Panc1 (cell line): ENCODE data around the gene DBR1. TPM values are rescaled to one million over a fixed set of nuclear protein-coding genes. Genes with fewer than 3 reads are reported as not detected.

Experiments used
- ATAC-seq: fragments of 200-7000 bp; cut with Tn5 transposase; 2 replicates; pipeline ENCODE4 v1.9.1; 2020; ENCODE audit warnings: mild to moderate bottlenecking, moderate library complexity
- BruUV-seq: library from RNA; stranded (reverse); fragments of 400-500 nt; replicated peaks from 2 replicates; lab custom pipeline; 2021; lab: Mats Ljungman, UMichigan
- CTCF ChIA-PET: fragments of 300-600 bp; sonication (Branson Sonifier 250); formaldehyde crosslinking; loops from one replicate; lab custom pipeline; 2022; ENCODE audit warnings: antibody characterized with exemption; lab: Charles Lee
- POLR2A ChIA-PET: fragments of 300-600 bp; sonication (Branson Sonifier 250); formaldehyde crosslinking; loops from one replicate; lab custom pipeline; 2022; ENCODE audit warnings: antibody characterized with exemption; lab: Charles Lee
- DNase-seq: peaks from one replicate; pipeline ENCODE4 v3.0.0-alpha.2; 2010; ENCODE audit warnings: low read depth, low spot score
- H3K27ac ChIP-seq: 2 replicates; pipeline ENCODE4 v1.5.1; 2011; ENCODE audit warnings: mild to moderate bottlenecking, low read length, inconsistent platforms
- H3K27me3 ChIP-seq: fragments of 200-500 bp; sonication (Bioruptor generic); 2 replicates; pipeline ENCODE4 v1.6.0; 2014; ENCODE audit warnings: low read length, inconsistent platforms; ENCODE audit not compliant: control insufficient read depth, insufficient read depth
- H3K36me3 ChIP-seq: fragments of 200-500 bp; sonication (Bioruptor generic); 2 replicates; pipeline ENCODE4 v1.5.1; 2014; ENCODE audit warnings: inconsistent platforms, mild to moderate bottlenecking, low read length, moderate library complexity; ENCODE audit not compliant: control insufficient read depth, insufficient read depth
- H3K4me1 ChIP-seq: 2 replicates; pipeline ENCODE4 v1.5.1; 2011; ENCODE audit warnings: inconsistent platforms, mild to moderate bottlenecking, low read length, moderate library complexity; ENCODE audit not compliant: control insufficient read depth, insufficient read depth
- H3K4me3 ChIP-seq, 2 experiments: 2 replicates each; pipeline ENCODE4 v1.5.1; 2011 to 2012; ENCODE audit warnings: low read depth in 2 of 2, low read length in 2 of 2, mild to moderate bottlenecking in 2 of 2, inconsistent platforms in 1 of 2, moderate library complexity in 1 of 2
- H3K9me3 ChIP-seq: fragments of 200-500 bp; sonication (Bioruptor generic); 2 replicates; pipeline ENCODE4 v1.5.1; 2014; ENCODE audit warnings: low read depth, mild to moderate bottlenecking, inconsistent platforms, low read length, moderate library complexity; ENCODE audit not compliant: control insufficient read depth, insufficient read depth
- CTCF ChIP-seq: fragments of 450-650 bp; IDR thresholded peaks from 2 replicates; pipeline ENCODE4 v1.5.1; 2017; ENCODE audit warnings: mild to moderate bottlenecking
- POLR2AphosphoS5 ChIP-seq: IDR thresholded peaks from 2 replicates; pipeline ENCODE4 v1.6.1; 2012; ENCODE audit warnings: mild to moderate bottlenecking, low read depth, low read length, moderate library complexity
- REST ChIP-seq, 2 experiments: IDR thresholded peaks; 2 replicates each; pipeline ENCODE4 v1.6.1; 2011 to 2012; ENCODE audit warnings: low read depth in 2 of 2, control low read depth in 1 of 2, low read length in 1 of 2, mild to moderate bottlenecking in 1 of 2, moderate library complexity in 1 of 2; ENCODE audit not compliant: insufficient read depth in 1 of 2
- SIN3A ChIP-seq: IDR thresholded peaks from 2 replicates; pipeline ENCODE4 v1.6.1; 2012; ENCODE audit warnings: low read depth, mild to moderate bottlenecking, low read length, moderate library complexity, borderline replicate concordance; ENCODE audit not compliant: insufficient read depth
- TCF7L2 ChIP-seq: IDR thresholded peaks from 2 replicates; pipeline ENCODE4 v1.6.1; 2011; ENCODE audit warnings: mild to moderate bottlenecking, low read depth, low read length, inconsistent platforms
- in situ Hi-C: cut with HindIII; loops from 2 replicates; pipeline ENCODE4 v1.10.0; 2016; ENCODE audit warnings: low sequenced_read_pairs, low pct_unique_long_range_greater_than_20kb
- intact Hi-C: fragments of 100-400 bp; cut with micrococcal nuclease; formaldehyde crosslinking; loops from one replicate; pipeline ENCODE4 v1.10.0; 2022; ENCODE audit not compliant: unreplicated experiment
- total RNA-seq: library from RNA; stranded (reverse); gene quantifications from one replicate; pipeline ENCODE4 v1.2.1, GENCODE V29; 2021; ENCODE audit not compliant: unreplicated experiment

The DBR1 gene
- total RNA-seq, 1 experiment from 2014 or later, result 21.8 TPM

GRCh38 chr3:138220242-138220641 lies 45.5 kb upstream of the DBR1 start:
- Histone ChIP-seq H3K27ac (no peak overlapping the region), H3K4me3 (no peak overlapping the region), H3K27me3 (no peaks in the 10 kb centered on the region), H3K4me1 (no peaks in the 10 kb centered on the region), H3K9me3 (no peaks in the 10 kb centered on the region), H3K36me3 (peaks cover 9% of the 10 kb centered on the region)
- DNase-seq (no peak), ATAC-seq (no peak)
- CTCF ChIA-PET, result no interaction called here
- no TSS peak for BruUV-seq
- intact Hi-C loops, result no loop called here
- in situ Hi-C loops, result no loop called here
- POLR2A ChIA-PET, result no interaction called here
- TF ChIP-seq POLR2AphosphoS5 (no peak), SIN3A (no peak), REST (IDR thresholded peaks at IDR 0.05; ENCODE audit: insufficient read depth in 1 of 2, low read depth in 2 of 2, low read length in 1 of 2) (no peak), TCF7L2 (no peak), CTCF (no peak)

GRCh38 chr3:138219255-138219654 lies 44.5 kb upstream of the DBR1 start:
- no peak for DNase-seq
- POLR2A ChIA-PET, result no interaction called here
- no peak for TF ChIP-seq CTCF
- no TSS peak for BruUV-seq
- CTCF ChIA-PET, result no interaction called here
- no peak overlapping the region for H3K4me3 ChIP-seq
- no peaks in the 10 kb centered on the region for H3K9me3 ChIP-seq
- in situ Hi-C loops, result no loop called here
- intact Hi-C loops, result no loop called here
- H3K36me3 ChIP-seq, result peaks cover 5% of the 10 kb centered on the region; the same call in 1 of the 2 replicates
- no peak overlapping the region for H3K27ac ChIP-seq
- H3K27me3 ChIP-seq, result no peaks in the 10 kb centered on the region
- no peak for ATAC-seq
- H3K4me1 ChIP-seq, result no peaks in the 10 kb centered on the region
